HepG2 (cell line): ENCODE results near the gene RIPK1. TPM values are rescaled to one million over a fixed set of nuclear protein-coding genes. Genes with fewer than 3 reads are reported as not detected.
A peak's percentile ranks its signal among the peaks of the same experiment; 100 is the strongest.

Experiments
- DNMT1 ChIP-seq: sonication (generic); formaldehyde crosslinking; IDR thresholded peaks from 2 replicates; pipeline ENCODE4 v1.5.1; 2020; ENCODE audit warnings: mild to moderate bottlenecking, missing genetic modification reagents
- FOXA1 ChIP-seq, 2 experiments: fragments of 450-650 bp in 1 of 2; sonication (generic) in 1 of 2; formaldehyde crosslinking in 1 of 2; IDR thresholded peaks; 2 replicates each; pipeline versions ENCODE4 v1.4.0 to v1.6.1; 2016 to 2020; ENCODE audit warnings: missing genetic modification reagents in 1 of 2
- FOXA3 ChIP-seq: IDR thresholded peaks from 2 replicates; pipeline ENCODE4 v1.6.1; 2016; ENCODE audit warnings: missing genetic modification reagents, missing compliant biosample characterization
- HOXA9 ChIP-seq: sonication (generic); formaldehyde crosslinking; IDR thresholded peaks from 2 replicates; pipeline ENCODE4 v1.8.1; 2022; ENCODE audit warnings: missing genetic modification reagents, mild to moderate bottlenecking, moderate library complexity, borderline replicate concordance
- KLF6 ChIP-seq: IDR thresholded peaks from 2 replicates; pipeline ENCODE4 v1.8.0; 2016; ENCODE audit warnings: missing biosample characterization, missing genetic modification reagents
- NFE2L2 ChIP-seq: fragments of 150-350 bp; IDR thresholded peaks from 2 replicates; pipeline ENCODE4 v1.6.1; 2014; ENCODE audit warnings: low read length
- NFIC ChIP-seq: IDR thresholded peaks from 2 replicates; pipeline ENCODE4 v1.6.1; 2012; ENCODE audit warnings: mild to moderate bottlenecking, low read length, inconsistent platforms
- TAF1 ChIP-seq: sonication (generic); formaldehyde crosslinking; IDR thresholded peaks from 2 replicates; pipeline ENCODE4 v1.4.0; 2020; ENCODE audit warnings: missing genetic modification reagents
- ZBTB20 ChIP-seq: sonication (generic); formaldehyde crosslinking; IDR thresholded peaks from 2 replicates; pipeline ENCODE4 v1.8.1; 2023; ENCODE audit warnings: missing genetic modification reagents, low read depth, mild to moderate bottlenecking, borderline replicate concordance
- ZKSCAN1 ChIP-seq: fragments of 150-350 bp; IDR thresholded peaks from 2 replicates; pipeline ENCODE4 v1.6.1; 2014; ENCODE audit warnings: low read length
- ZNF12 ChIP-seq: sonication (generic); formaldehyde crosslinking; IDR thresholded peaks from 2 replicates; pipeline ENCODE4 v1.5.0; 2020; ENCODE audit warnings: missing genetic modification reagents
- ZNF441 ChIP-seq: sonication (generic); formaldehyde crosslinking; IDR thresholded peaks from 2 replicates; pipeline ENCODE4 v1.7.0; 2021; ENCODE audit warnings: missing genetic modification reagents, borderline replicate concordance
- ZNF501 ChIP-seq: sonication (generic); formaldehyde crosslinking; IDR thresholded peaks from 2 replicates; pipeline ENCODE4 v1.5.1; 2020; ENCODE audit warnings: mild to moderate bottlenecking, moderate library complexity, missing genetic modification reagents
- polyA plus RNA-seq, 8 experiments: library from polyadenylated mRNA; depleted of rRNA in 3 of 8; stranded (reverse) in 7 of 8; unstranded in 1 of 8; fragments of >200 nt; fragmentation: Illumina TruSeq in 4 of 8; extraction: Trizol in 4 of 8; gene quantifications; 2 replicates each; pipeline versions ENCODE4 v1.2.1 to v1.2.3, GENCODE V29; 2011 to 2016; ENCODE audit warnings: low read depth in 4 of 8, missing spikeins in 1 of 8, mixed read lengths in 1 of 8; ENCODE audit not compliant: insufficient read depth in 1 of 8
- total RNA-seq, 5 experiments: library from RNA; depleted of rRNA; stranded (reverse); fragments of >200 nt; fragmentation: Illumina TruSeq; extraction: Trizol; gene quantifications; 2 replicates each; pipeline ENCODE4 v1.2.3, GENCODE V29; 2016; ENCODE audit warnings: low read depth in 1 of 5
- TF ChIP-seq, protein P1 (sequence below): IDR thresholded peaks from 2 replicates; pipeline ENCODE4 v1.6.1; 2016; ENCODE audit warnings: control low read depth
- TF ChIP-seq, protein P2 (sequence below), 2 experiments: sonication (generic) in 1 of 2; formaldehyde crosslinking in 1 of 2; IDR thresholded peaks; 2 replicates each; pipeline versions ENCODE4 v1.6.1 to v1.9.0; 2014 to 2022; ENCODE audit warnings: antibody characterized with exemption in 1 of 2, borderline replicate concordance in 1 of 2, inconsistent platforms in 1 of 2, low read depth in 1 of 2, missing genetic modification reagents in 1 of 2
- TF ChIP-seq, protein P3 (sequence below): sonication (generic); formaldehyde crosslinking; IDR thresholded peaks from 2 replicates; pipeline ENCODE4 v1.4.0; 2020; ENCODE audit warnings: missing genetic modification reagents

RIPK1 gene
- total and polyA plus RNA-seq, 2 of the 13 experiments (the other 11 are each of a cell fraction or from before 2014, with no cell fraction given): 9.0 to 10.3 TPM

DNA sequence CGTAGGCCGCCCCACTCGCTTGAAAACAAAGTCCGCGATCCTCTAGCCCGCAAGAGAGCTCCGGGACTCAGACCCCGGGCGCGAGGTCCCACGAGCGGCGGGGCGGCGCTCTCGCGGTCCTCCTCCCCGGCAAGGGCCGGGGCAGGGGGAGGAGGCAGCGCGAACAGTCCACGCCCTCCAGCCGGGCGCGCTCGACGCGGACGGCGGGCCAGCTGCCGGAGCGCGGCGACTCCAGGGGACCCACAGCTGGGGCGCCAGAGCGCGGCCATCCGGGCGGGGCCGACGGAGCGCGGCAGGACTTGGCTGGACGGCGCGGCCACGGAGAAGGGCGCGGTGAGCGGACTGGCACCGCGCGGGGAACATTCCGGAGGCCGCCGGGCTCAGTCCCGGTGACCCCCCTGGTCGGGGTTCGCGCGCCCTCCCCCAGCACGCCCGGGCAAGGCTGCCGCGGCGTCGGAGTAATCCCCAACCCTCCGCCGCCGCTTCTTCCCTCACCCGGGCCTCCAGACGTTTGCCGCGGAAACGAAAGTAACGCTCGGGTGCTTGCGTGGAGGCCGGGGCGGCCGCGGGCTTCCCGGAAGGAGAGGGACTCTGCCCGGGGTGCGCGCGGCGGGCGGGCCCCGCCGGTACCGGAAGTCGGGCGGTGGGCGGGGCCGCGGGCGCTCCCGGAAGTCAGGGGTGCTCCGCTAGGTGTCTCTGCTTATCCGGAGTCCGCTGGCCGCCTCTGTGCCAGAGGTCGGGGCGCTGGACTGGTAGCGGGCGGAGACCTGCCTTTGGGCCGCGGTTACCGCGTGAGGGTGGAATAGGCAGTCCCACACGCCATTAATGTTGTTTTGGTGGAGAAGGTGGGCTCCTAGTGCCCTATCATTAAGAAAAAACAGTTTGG, at the start of gene RIPK1 (continued):
- TF ChIP-seq DNMT1 (CRISPR knock-in tag): peak; percentile 96
- TF ChIP-seq FOXA3 (CRISPR knock-in tag): peak; percentile 18; the same call in 1 of the 2 replicates
- no peak for TF ChIP-seq ZKSCAN1
- TF ChIP-seq ZBTB20: peak; percentile 76; the same call in 1 of the 2 replicates
- TF ChIP-seq HOXA9 (CRISPR knock-in tag): 0 out of 2 replicates have a peak, but pooled peaks have one; percentile 62
- TF ChIP-seq TAF1 (CRISPR knock-in tag): peak; percentile 76
- TF ChIP-seq FOXA1 (IDR thresholded peaks at IDR 0.05): no peak
- TF ChIP-seq FOXA1 (CRISPR knock-in tag; IDR thresholded peaks at IDR 0.05): no peak
- no peak for TF ChIP-seq NFE2L2
- TF ChIP-seq, protein P1, sequence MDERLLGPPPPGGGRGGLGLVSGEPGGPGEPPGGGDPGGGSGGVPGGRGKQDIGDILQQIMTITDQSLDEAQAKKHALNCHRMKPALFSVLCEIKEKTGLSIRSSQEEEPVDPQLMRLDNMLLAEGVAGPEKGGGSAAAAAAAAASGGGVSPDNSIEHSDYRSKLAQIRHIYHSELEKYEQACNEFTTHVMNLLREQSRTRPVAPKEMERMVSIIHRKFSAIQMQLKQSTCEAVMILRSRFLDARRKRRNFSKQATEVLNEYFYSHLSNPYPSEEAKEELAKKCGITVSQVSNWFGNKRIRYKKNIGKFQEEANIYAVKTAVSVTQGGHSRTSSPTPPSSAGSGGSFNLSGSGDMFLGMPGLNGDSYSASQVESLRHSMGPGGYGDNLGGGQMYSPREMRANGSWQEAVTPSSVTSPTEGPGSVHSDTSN: no peak
- TF ChIP-seq ZNF501 (CRISPR knock-in tag): peak; percentile 38; the same call in 1 of the 2 replicates
- TF ChIP-seq ZNF441 (CRISPR knock-in tag): 0 out of 2 replicates have a peak, but pooled peaks have one; percentile 22
- TF ChIP-seq NFIC: peak; percentile 33; the same call in 1 of the 2 replicates
- TF ChIP-seq KLF6: peak; percentile 76; the same call in 1 of the 2 replicates
- TF ChIP-seq, protein P2, sequence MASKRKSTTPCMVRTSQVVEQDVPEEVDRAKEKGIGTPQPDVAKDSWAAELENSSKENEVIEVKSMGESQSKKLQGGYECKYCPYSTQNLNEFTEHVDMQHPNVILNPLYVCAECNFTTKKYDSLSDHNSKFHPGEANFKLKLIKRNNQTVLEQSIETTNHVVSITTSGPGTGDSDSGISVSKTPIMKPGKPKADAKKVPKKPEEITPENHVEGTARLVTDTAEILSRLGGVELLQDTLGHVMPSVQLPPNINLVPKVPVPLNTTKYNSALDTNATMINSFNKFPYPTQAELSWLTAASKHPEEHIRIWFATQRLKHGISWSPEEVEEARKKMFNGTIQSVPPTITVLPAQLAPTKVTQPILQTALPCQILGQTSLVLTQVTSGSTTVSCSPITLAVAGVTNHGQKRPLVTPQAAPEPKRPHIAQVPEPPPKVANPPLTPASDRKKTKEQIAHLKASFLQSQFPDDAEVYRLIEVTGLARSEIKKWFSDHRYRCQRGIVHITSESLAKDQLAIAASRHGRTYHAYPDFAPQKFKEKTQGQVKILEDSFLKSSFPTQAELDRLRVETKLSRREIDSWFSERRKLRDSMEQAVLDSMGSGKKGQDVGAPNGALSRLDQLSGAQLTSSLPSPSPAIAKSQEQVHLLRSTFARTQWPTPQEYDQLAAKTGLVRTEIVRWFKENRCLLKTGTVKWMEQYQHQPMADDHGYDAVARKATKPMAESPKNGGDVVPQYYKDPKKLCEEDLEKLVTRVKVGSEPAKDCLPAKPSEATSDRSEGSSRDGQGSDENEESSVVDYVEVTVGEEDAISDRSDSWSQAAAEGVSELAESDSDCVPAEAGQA (IDR thresholded peaks at IDR 0.05; ENCODE audit: low read depth): peak; percentile 11; the same call in 1 of the 2 replicates
- TF ChIP-seq, protein P2 (CRISPR knock-in tag; IDR thresholded peaks at IDR 0.05; ENCODE audit: borderline replicate concordance): peak; percentile 82; the same call in 1 of the 2 replicates
- TF ChIP-seq, protein P3, sequence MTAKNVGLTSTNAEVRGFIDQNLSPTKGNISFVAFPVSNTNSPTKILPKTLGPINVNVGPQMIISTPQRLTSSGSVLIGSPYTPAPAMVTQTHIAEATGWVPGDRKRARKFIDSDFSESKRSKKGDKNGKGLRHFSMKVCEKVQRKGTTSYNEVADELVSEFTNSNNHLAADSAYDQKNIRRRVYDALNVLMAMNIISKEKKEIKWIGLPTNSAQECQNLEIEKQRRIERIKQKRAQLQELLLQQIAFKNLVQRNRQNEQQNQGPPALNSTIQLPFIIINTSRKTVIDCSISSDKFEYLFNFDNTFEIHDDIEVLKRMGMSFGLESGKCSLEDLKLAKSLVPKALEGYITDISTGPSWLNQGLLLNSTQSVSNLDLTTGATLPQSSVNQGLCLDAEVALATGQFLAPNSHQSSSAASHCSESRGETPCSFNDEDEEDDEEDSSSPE (CRISPR knock-in tag): peak; percentile 68; the same call in 1 of the 2 replicates
- TF ChIP-seq ZNF12 (CRISPR knock-in tag): no peak
